GM12878 (cell line): ENCODE data around the gene ALCAM. TPM values are rescaled to one million over a fixed set of nuclear protein-coding genes. Genes with fewer than 3 reads are reported as not detected.

Experiments
- ATAC-seq: fragments of 200-7000 bp; cut with Tn5 transposase; 3 replicates; pipeline ENCODE4 v1.9.1; 2020; ENCODE audit warnings: mild to moderate bottlenecking, moderate library complexity
- BruUV-seq: library from RNA; stranded (reverse); fragments of 400-500 nt; replicated peaks from 2 replicates; lab custom pipeline; 2021; lab: Mats Ljungman, UMichigan
- CTCF ChIA-PET: fragments of 300-600 bp; sonication (Branson Sonifier 250); formaldehyde crosslinking; extraction: SDS; loops from one replicate; lab custom pipeline; 2021; ENCODE audit warnings: inconsistent platforms; lab: Yijun Ruan, JAX
- POLR2A ChIA-PET: fragments of 350-600 bp; formaldehyde crosslinking; extraction: SDS; loops from one replicate; lab custom pipeline; 2021; ENCODE audit warnings: inconsistent platforms; lab: Charles Lee
- RAD21 ChIA-PET: fragments of 300-600 bp; sonication (Branson Sonifier 250); formaldehyde crosslinking; loops from one replicate; lab custom pipeline; 2023; ENCODE audit warnings: antibody characterized with exemption; ENCODE audit not compliant: unreplicated experiment; lab: Charles Lee
- SMC1A ChIA-PET: fragments of 300-600 bp; sonication (Branson Sonifier 250); formaldehyde crosslinking; loops from one replicate; lab custom pipeline; 2023; ENCODE audit not compliant: unreplicated experiment, uncharacterized antibody; lab: Charles Lee
- DNase-seq: peaks from one replicate; pipeline ENCODE4 v3.0.0-alpha.2; 2011; ENCODE audit warnings: low read depth, low spot score
- FAIRE-seq: peaks from 3 replicates; lab custom pipeline; 2011; peaks lifted over from hg19 to GRCh38; lab: Jason Lieb, UNC
- H2AFZ ChIP-seq: 2 replicates; pipeline ENCODE4 v1.6.0; 2011; ENCODE audit warnings: low read depth, low read length, control low read depth; ENCODE audit not compliant: control insufficient read depth
- H3K27ac ChIP-seq: 2 replicates; pipeline ENCODE4 v1.5.1; 2011; ENCODE audit warnings: control low read depth; ENCODE audit not compliant: control insufficient read depth, insufficient read depth
- H3K27me3 ChIP-seq, 2 experiments: replicated peaks in 1 of 2; 2 replicates each; pipeline versions ENCODE4 v1.6.0 to v1.6.1; 2011; ENCODE audit warnings: low read length in 1 of 2; ENCODE audit not compliant: control insufficient read depth in 2 of 2, insufficient read depth in 2 of 2
- H3K36me3 ChIP-seq, 2 experiments: 2 replicates each; pipeline ENCODE4 v1.5.1; 2011; ENCODE audit warnings: low read length in 1 of 2; ENCODE audit not compliant: control insufficient read depth in 2 of 2, insufficient read depth in 2 of 2
- H3K4me1 ChIP-seq: 2 replicates; pipeline ENCODE4 v1.6.1; 2011; ENCODE audit warnings: mild to moderate bottlenecking, low read length, moderate library complexity, mixed read lengths; ENCODE audit not compliant: control insufficient read depth, insufficient read depth
- H3K4me2 ChIP-seq: 2 replicates; pipeline ENCODE4 v1.6.0; 2011; ENCODE audit warnings: control low read depth; ENCODE audit not compliant: control insufficient read depth, insufficient read depth
- H3K4me3 ChIP-seq: fragments of 200-600 bp; sonication (generic); 2 replicates; pipeline ENCODE4 v1.5.1; 2016
- H3K79me2 ChIP-seq: 2 replicates; pipeline ENCODE4 v1.6.0; 2011; ENCODE audit warnings: low read length; ENCODE audit not compliant: control insufficient read depth, insufficient read depth
- H3K9ac ChIP-seq: 2 replicates; pipeline ENCODE4 v1.8.0; 2011; ENCODE audit warnings: low read length, control low read depth, mixed read lengths; ENCODE audit not compliant: control insufficient read depth, insufficient read depth
- H3K9me3 ChIP-seq: replicated peaks from 3 replicates; pipeline ENCODE4 v1.5.1; 2011; ENCODE audit warnings: mild to moderate bottlenecking, low read length; ENCODE audit not compliant: control insufficient read depth, insufficient read depth
- H4K20me1 ChIP-seq: 2 replicates; pipeline ENCODE4 v1.6.0; 2011; ENCODE audit not compliant: control insufficient read depth, insufficient read depth
- JUNB ChIP-seq: IDR thresholded peaks from 2 replicates; pipeline ENCODE4 v1.6.1; 2016; ENCODE audit warnings: antibody characterized with exemption, mild to moderate bottlenecking
- LARP7 ChIP-seq: fragments of 450-650 bp; IDR thresholded peaks from 2 replicates; pipeline ENCODE4 v1.6.1; 2017; ENCODE audit warnings: mild to moderate bottlenecking
- NFIC ChIP-seq: IDR thresholded peaks from 2 replicates; pipeline ENCODE4 v1.6.1; 2012; ENCODE audit warnings: low read depth, mild to moderate bottlenecking, inconsistent platforms, low read length, moderate library complexity
- RUNX3 ChIP-seq: IDR thresholded peaks from 2 replicates; pipeline ENCODE4 v1.6.1; 2012; ENCODE audit warnings: low read length, inconsistent platforms
- TAF1 ChIP-seq: IDR thresholded peaks from 2 replicates; pipeline ENCODE4 v1.6.1; 2011; ENCODE audit warnings: mild to moderate bottlenecking, low read depth, low read length, borderline replicate concordance
- WGBS: methylation state at CpG from one replicate; pipeline ENCODE4 v1.1.6; 2016; ENCODE audit warnings: low lambda C conversion rate; ENCODE audit not compliant: insufficient replicate concordance, insufficient coverage; ENCODE audit errors: missing lambda C conversion rate; 5-methylcytosine and 5-hydroxymethylcytosine counted together
- in situ Hi-C: fragments of 300-500 bp; cut with MboI; formaldehyde crosslinking; loops from 9 replicates; pipeline ENCODE4 v1.14.3; 2018; ENCODE audit warnings: mixed read lengths
- intact Hi-C: fragments of 100-400 bp; cut with micrococcal nuclease; formaldehyde crosslinking; loops from one replicate; pipeline ENCODE4 v1.14.2; 2022; ENCODE audit not compliant: unreplicated experiment
- polyA plus RNA-seq, 11 experiments: library from polyadenylated mRNA; depleted of rRNA in 4 of 11; unstranded in 6 of 11; stranded (reverse) in 5 of 11; fragments of >200 nt; fragmentation: Nextera tagmentation in 4 of 11; fragmentation: Illumina TruSeq in 1 of 11; extraction: Ambion mirVana in 4 of 11; extraction: Trizol in 1 of 11; gene quantifications; 1 replicate in 1 of 11; 2 replicates in 10 of 11; pipeline versions ENCODE4 v1.2.1 to v1.2.3, GENCODE V29; 2011 to 2016; ENCODE audit warnings: inconsistent platforms in 2 of 11, missing spikeins in 2 of 11, low read depth in 1 of 11
- total RNA-seq, 4 experiments: library from RNA; depleted of rRNA in 3 of 4; stranded (reverse); fragments of >200 nt in 3 of 4; fragmentation: Illumina TruSeq in 1 of 4; extraction: Trizol in 1 of 4; gene quantifications; 2 replicates each; pipeline versions ENCODE4 v1.2.1 to v1.2.3, GENCODE V29; 2013 to 2021
- TF ChIP-seq, protein P1 (sequence below): fragments of 450-650 bp; IDR thresholded peaks from 2 replicates; pipeline ENCODE4 v1.6.1; 2018; ENCODE audit warnings: mild to moderate bottlenecking, low read depth, moderate library complexity; ENCODE audit not compliant: partially characterized antibody

ALCAM gene
- total and polyA plus RNA-seq, 10 of the 15 experiments (the other 5 are each of a cell fraction or from before 2014, with no cell fraction given): 12.2 to 54.2 (median 32.6) TPM

DNA sequence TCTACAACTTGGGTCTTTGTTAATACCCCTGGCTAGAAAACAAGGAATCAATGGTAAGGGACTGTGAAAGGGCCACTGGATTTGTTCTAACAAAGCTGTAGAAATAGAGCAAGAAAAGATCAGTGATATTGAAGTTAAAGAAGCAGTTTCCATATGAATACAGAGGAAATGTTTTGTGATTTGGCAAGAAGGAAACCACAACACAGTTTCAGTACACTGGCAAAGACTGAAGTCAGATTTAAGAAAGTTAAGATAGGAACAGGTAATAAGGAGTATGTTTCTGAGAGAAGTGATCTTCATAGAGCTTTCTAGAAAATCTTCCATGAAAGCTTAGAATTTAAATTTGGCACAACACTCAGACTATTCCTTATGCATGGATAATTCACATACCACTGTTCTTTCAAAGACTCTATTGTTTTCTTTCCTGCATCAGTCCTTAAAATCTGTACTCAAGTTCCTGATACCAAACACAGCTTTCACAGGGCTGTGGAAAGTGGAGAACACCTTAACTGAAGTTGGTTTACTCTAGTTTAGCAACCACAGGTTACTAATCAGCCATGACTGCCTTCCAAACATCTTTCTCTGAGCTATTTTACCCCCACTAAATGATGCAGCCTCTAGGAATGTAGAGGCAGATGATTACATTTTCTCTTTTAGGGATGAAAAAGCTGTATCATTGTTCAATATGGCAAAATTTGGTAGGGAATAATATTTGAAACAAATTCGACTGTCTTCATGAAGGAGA, 32.4 kb upstream of the ALCAM start:
- Histone ChIP-seq H2AFZ (no peak overlapping the region), H3K4me2 (no peak overlapping the region), H3K9ac (no peak overlapping the region), H4K20me1 (no peaks in the 10 kb centered on the region), H3K27me3 (no peaks in the 10 kb centered on the region), H3K4me3 (no peak overlapping the region), H3K4me1 (no peaks in the 10 kb centered on the region), H3K27ac (no peak overlapping the region), H3K9me3 (no peaks in the 10 kb centered on the region), H3K36me3 (no peaks in the 10 kb centered on the region), H3K79me2 (no peaks in the 10 kb centered on the region)
- DNase-seq: no peak
- intact Hi-C loops: no loop called here
- POLR2A ChIA-PET: no interaction called here
- FAIRE-seq: no peak
- no peak for TF ChIP-seq TAF1
- TF ChIP-seq LARP7: no peak
- TF ChIP-seq RUNX3: peak; percentile 66
- TF ChIP-seq NFIC: peak; percentile 47
- TF ChIP-seq JUNB: peak; percentile 32
- TF ChIP-seq, protein P1, sequence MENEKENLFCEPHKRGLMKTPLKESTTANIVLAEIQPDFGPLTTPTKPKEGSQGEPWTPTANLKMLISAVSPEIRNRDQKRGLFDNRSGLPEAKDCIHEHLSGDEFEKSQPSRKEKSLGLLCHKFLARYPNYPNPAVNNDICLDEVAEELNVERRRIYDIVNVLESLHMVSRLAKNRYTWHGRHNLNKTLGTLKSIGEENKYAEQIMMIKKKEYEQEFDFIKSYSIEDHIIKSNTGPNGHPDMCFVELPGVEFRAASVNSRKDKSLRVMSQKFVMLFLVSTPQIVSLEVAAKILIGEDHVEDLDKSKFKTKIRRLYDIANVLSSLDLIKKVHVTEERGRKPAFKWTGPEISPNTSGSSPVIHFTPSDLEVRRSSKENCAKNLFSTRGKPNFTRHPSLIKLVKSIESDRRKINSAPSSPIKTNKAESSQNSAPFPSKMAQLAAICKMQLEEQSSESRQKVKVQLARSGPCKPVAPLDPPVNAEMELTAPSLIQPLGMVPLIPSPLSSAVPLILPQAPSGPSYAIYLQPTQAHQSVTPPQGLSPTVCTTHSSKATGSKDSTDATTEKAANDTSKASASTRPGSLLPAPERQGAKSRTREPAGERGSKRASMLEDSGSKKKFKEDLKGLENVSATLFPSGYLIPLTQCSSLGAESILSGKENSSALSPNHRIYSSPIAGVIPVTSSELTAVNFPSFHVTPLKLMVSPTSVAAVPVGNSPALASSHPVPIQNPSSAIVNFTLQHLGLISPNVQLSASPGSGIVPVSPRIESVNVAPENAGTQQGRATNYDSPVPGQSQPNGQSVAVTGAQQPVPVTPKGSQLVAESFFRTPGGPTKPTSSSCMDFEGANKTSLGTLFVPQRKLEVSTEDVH: no peak
- no TSS peak for BruUV-seq
- SMC1A ChIA-PET: interaction anchor here (0.6 to 2.0 kb wide), 3 partner anchors 9 to 931 kb away, joined by 3 to 9 read pairs (median 6); no protein-coding TSS in a partner anchor
- RAD21 ChIA-PET: no interaction called here
- ATAC-seq: peak; percentile 54
- WGBS: 69% methylated on average over 1 of the region's 1 CpG
- CTCF ChIA-PET: interaction anchor here (1.2 kb wide), 1 partner anchor 25 kb away, joined by 3 read pairs; no protein-coding TSS in a partner anchor
- in situ Hi-C loops: no loop called here
